HEK293 (cell line): ENCODE results near the gene RFNG.

Experiments
- EGR2 ChIP-seq: fragments of 450-650 bp; formaldehyde crosslinking; IDR thresholded peaks from 2 replicates; pipeline ENCODE4 v1.5.1; 2016; ENCODE audit warnings: low read depth, missing biosample characterization, missing genetic modification characterization
- GLI4 ChIP-seq: fragments of 450-650 bp; formaldehyde crosslinking; IDR thresholded peaks from 2 replicates; pipeline ENCODE4 v1.5.1; 2016; ENCODE audit warnings: missing biosample characterization, missing genetic modification characterization
- HOXC10 ChIP-seq: sonication (generic); formaldehyde crosslinking; IDR thresholded peaks from 2 replicates; pipeline ENCODE4 v1.8.1; 2023; ENCODE audit warnings: mild to moderate bottlenecking, missing genetic modification reagents
- INSM2 ChIP-seq: fragments of 450-650 bp; formaldehyde crosslinking; IDR thresholded peaks from 2 replicates; pipeline ENCODE4 v1.5.1; 2016; ENCODE audit warnings: missing biosample characterization, missing genetic modification characterization
- KLF16 ChIP-seq: fragments of 450-650 bp; formaldehyde crosslinking; IDR thresholded peaks from 2 replicates; pipeline ENCODE4 v1.5.1; 2017; ENCODE audit warnings: missing biosample characterization, missing genetic modification characterization
- KLF7 ChIP-seq: fragments of 450-650 bp; formaldehyde crosslinking; IDR thresholded peaks from 2 replicates; pipeline ENCODE4 v1.5.1; 2016; ENCODE audit warnings: missing biosample characterization, missing genetic modification characterization, borderline replicate concordance
- MYNN ChIP-seq: fragments of 450-650 bp; formaldehyde crosslinking; IDR thresholded peaks from 2 replicates; pipeline ENCODE4 v1.5.1; 2016; ENCODE audit warnings: missing biosample characterization, missing genetic modification characterization, borderline replicate concordance
- PRDM10 ChIP-seq: fragments of 450-650 bp; formaldehyde crosslinking; IDR thresholded peaks from 2 replicates; pipeline ENCODE4 v1.5.1; 2016; ENCODE audit warnings: missing biosample characterization, missing genetic modification characterization
- YY1 ChIP-seq: fragments of 450-650 bp; formaldehyde crosslinking; IDR thresholded peaks from 2 replicates; pipeline ENCODE4 v1.5.1; 2018; ENCODE audit warnings: missing biosample characterization, missing genetic modification characterization
- YY2 ChIP-seq: fragments of 450-650 bp; formaldehyde crosslinking; IDR thresholded peaks from 2 replicates; pipeline ENCODE4 v1.5.1; 2016; ENCODE audit warnings: missing biosample characterization, missing genetic modification characterization
- ZBTB7A ChIP-seq: fragments of 450-650 bp; formaldehyde crosslinking; IDR thresholded peaks from 2 replicates; pipeline ENCODE4 v1.5.1; 2016; ENCODE audit warnings: low read depth, missing biosample characterization, missing genetic modification characterization
- ZEB2 ChIP-seq: fragments of 450-650 bp; formaldehyde crosslinking; IDR thresholded peaks from 2 replicates; pipeline ENCODE4 v1.5.1; 2016; ENCODE audit warnings: missing biosample characterization, missing genetic modification characterization
- ZIC2 ChIP-seq: fragments of 450-650 bp; formaldehyde crosslinking; IDR thresholded peaks from 2 replicates; pipeline ENCODE4 v1.5.1; 2016; ENCODE audit warnings: missing biosample characterization, missing genetic modification characterization
- ZNF10 ChIP-seq: fragments of 450-650 bp; formaldehyde crosslinking; IDR thresholded peaks from 2 replicates; pipeline ENCODE4 v1.5.1; 2017; ENCODE audit warnings: missing biosample characterization, missing genetic modification characterization
- ZNF169 ChIP-seq: fragments of 450-650 bp; formaldehyde crosslinking; IDR thresholded peaks from 2 replicates; pipeline ENCODE4 v1.5.1; 2016; ENCODE audit warnings: missing biosample characterization, missing genetic modification characterization
- ZNF596 ChIP-seq: fragments of 450-650 bp; IDR thresholded peaks from 2 replicates; pipeline ENCODE4 v1.5.0; 2018; ENCODE audit warnings: missing biosample characterization, mild to moderate bottlenecking, missing genetic modification characterization, moderate library complexity
- ZNF629 ChIP-seq: fragments of 450-650 bp; formaldehyde crosslinking; IDR thresholded peaks from 2 replicates; pipeline ENCODE4 v1.5.1; 2017; ENCODE audit warnings: missing biosample characterization, missing genetic modification characterization
- ZNF704 ChIP-seq: fragments of 450-650 bp; formaldehyde crosslinking; IDR thresholded peaks from 2 replicates; pipeline ENCODE4 v1.5.1; 2016; ENCODE audit warnings: missing biosample characterization, missing genetic modification characterization
- TF ChIP-seq, protein P1 (sequence below): fragments of 450-650 bp; formaldehyde crosslinking; IDR thresholded peaks from 2 replicates; pipeline ENCODE4 v1.5.1; 2017; ENCODE audit warnings: missing biosample characterization, missing genetic modification characterization
- TF ChIP-seq, protein P2 (sequence below): fragments of 450-650 bp; formaldehyde crosslinking; IDR thresholded peaks from 2 replicates; pipeline ENCODE4 v1.5.1; 2016; ENCODE audit warnings: missing biosample characterization, missing genetic modification characterization
- TF ChIP-seq, protein P3 (sequence below): fragments of 450-650 bp; formaldehyde crosslinking; IDR thresholded peaks from 2 replicates; pipeline ENCODE4 v1.5.1; 2016; ENCODE audit warnings: missing biosample characterization, missing genetic modification characterization
- TF ChIP-seq, protein P4 (sequence below): sonication (generic); formaldehyde crosslinking; IDR thresholded peaks from 2 replicates; pipeline ENCODE4 v1.8.1; 2022; ENCODE audit warnings: mild to moderate bottlenecking, moderate library complexity, missing genetic modification reagents
- TF ChIP-seq, protein P5 (sequence below): fragments of 450-650 bp; formaldehyde crosslinking; IDR thresholded peaks from 2 replicates; pipeline ENCODE4 v1.5.1; 2017; ENCODE audit warnings: missing biosample characterization, missing genetic modification characterization

Gene RFNG

GRCh38 chr17:82022310-82022980 is 29.2 kb downstream of the RFNG start, which contains the start of gene CENPX (continued):
- TF ChIP-seq, protein P1, sequence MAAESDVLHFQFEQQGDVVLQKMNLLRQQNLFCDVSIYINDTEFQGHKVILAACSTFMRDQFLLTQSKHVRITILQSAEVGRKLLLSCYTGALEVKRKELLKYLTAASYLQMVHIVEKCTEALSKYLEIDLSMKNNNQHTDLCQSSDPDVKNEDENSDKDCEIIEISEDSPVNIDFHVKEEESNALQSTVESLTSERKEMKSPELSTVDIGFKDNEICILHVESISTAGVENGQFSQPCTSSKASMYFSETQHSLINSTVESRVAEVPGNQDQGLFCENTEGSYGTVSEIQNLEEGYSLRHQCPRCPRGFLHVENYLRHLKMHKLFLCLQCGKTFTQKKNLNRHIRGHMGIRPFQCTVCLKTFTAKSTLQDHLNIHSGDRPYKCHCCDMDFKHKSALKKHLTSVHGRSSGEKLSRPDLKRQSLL (tag by site-specific recombination): peak; percentile 38; the same call in 1 of the 2 replicates
- TF ChIP-seq ZNF596 (tag by site-specific recombination) (no peak), YY1 (tag by site-specific recombination) (peak; percentile 40; the same call in 1 of the 2 replicates), ZIC2 (tag by site-specific recombination) (no peak), MYNN (tag by site-specific recombination) (0 out of 2 replicates have a peak, but pooled peaks have one; percentile 14), PRDM10 (tag by site-specific recombination) (peak; percentile 98), HOXC10 (no peak), GLI4 (peak; percentile 64; the same call in 1 of the 2 replicates), ZNF10 (tag by site-specific recombination) (peak; percentile 41; the same call in 1 of the 2 replicates), KLF16 (tag by site-specific recombination) (peak; percentile 90; the same call in 1 of the 2 replicates), ZNF704 (0 out of 2 replicates have a peak, but pooled peaks have one; percentile 44), INSM2 (tag by site-specific recombination) (no peak), EGR2 (tag by site-specific recombination) (peak; percentile 60; the same call in 1 of the 2 replicates), KLF7 (tag by site-specific recombination) (peak; percentile 17; the same call in 1 of the 2 replicates), ZEB2 (peak; percentile 72), ZNF629 (peak; percentile 34; the same call in 1 of the 2 replicates), ZBTB7A (peak; percentile 97), ZNF169 (tag by site-specific recombination) (no peak), YY2 (tag by site-specific recombination) (0 out of 2 replicates have a peak, but pooled peaks have one; percentile 54)
- TF ChIP-seq, protein P2, sequence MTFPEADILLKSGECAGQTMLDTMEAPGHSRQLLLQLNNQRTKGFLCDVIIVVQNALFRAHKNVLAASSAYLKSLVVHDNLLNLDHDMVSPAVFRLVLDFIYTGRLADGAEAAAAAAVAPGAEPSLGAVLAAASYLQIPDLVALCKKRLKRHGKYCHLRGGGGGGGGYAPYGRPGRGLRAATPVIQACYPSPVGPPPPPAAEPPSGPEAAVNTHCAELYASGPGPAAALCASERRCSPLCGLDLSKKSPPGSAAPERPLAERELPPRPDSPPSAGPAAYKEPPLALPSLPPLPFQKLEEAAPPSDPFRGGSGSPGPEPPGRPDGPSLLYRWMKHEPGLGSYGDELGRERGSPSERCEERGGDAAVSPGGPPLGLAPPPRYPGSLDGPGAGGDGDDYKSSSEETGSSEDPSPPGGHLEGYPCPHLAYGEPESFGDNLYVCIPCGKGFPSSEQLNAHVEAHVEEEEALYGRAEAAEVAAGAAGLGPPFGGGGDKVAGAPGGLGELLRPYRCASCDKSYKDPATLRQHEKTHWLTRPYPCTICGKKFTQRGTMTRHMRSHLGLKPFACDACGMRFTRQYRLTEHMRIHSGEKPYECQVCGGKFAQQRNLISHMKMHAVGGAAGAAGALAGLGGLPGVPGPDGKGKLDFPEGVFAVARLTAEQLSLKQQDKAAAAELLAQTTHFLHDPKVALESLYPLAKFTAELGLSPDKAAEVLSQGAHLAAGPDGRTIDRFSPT: peak; percentile 76
- TF ChIP-seq, protein P3, sequence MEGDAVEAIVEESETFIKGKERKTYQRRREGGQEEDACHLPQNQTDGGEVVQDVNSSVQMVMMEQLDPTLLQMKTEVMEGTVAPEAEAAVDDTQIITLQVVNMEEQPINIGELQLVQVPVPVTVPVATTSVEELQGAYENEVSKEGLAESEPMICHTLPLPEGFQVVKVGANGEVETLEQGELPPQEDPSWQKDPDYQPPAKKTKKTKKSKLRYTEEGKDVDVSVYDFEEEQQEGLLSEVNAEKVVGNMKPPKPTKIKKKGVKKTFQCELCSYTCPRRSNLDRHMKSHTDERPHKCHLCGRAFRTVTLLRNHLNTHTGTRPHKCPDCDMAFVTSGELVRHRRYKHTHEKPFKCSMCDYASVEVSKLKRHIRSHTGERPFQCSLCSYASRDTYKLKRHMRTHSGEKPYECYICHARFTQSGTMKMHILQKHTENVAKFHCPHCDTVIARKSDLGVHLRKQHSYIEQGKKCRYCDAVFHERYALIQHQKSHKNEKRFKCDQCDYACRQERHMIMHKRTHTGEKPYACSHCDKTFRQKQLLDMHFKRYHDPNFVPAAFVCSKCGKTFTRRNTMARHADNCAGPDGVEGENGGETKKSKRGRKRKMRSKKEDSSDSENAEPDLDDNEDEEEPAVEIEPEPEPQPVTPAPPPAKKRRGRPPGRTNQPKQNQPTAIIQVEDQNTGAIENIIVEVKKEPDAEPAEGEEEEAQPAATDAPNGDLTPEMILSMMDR: 0 out of 2 replicates have a peak, but pooled peaks have one; percentile 8
- TF ChIP-seq, protein P4, sequence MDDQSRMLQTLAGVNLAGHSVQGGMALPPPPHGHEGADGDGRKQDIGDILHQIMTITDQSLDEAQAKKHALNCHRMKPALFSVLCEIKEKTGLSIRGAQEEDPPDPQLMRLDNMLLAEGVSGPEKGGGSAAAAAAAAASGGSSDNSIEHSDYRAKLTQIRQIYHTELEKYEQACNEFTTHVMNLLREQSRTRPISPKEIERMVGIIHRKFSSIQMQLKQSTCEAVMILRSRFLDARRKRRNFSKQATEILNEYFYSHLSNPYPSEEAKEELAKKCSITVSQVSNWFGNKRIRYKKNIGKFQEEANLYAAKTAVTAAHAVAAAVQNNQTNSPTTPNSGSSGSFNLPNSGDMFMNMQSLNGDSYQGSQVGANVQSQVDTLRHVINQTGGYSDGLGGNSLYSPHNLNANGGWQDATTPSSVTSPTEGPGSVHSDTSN (CRISPR knock-in tag): peak; percentile 82; the same call in 1 of the 2 replicates
- TF ChIP-seq, protein P5, sequence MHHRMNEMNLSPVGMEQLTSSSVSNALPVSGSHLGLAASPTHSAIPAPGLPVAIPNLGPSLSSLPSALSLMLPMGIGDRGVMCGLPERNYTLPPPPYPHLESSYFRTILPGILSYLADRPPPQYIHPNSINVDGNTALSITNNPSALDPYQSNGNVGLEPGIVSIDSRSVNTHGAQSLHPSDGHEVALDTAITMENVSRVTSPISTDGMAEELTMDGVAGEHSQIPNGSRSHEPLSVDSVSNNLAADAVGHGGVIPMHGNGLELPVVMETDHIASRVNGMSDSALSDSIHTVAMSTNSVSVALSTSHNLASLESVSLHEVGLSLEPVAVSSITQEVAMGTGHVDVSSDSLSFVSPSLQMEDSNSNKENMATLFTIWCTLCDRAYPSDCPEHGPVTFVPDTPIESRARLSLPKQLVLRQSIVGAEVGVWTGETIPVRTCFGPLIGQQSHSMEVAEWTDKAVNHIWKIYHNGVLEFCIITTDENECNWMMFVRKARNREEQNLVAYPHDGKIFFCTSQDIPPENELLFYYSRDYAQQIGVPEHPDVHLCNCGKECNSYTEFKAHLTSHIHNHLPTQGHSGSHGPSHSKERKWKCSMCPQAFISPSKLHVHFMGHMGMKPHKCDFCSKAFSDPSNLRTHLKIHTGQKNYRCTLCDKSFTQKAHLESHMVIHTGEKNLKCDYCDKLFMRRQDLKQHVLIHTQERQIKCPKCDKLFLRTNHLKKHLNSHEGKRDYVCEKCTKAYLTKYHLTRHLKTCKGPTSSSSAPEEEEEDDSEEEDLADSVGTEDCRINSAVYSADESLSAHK (tag by site-specific recombination): peak; percentile 43; the same call in 1 of the 2 replicates
